Measurements from ENCODE around the gene MEDAG.

DNA sequence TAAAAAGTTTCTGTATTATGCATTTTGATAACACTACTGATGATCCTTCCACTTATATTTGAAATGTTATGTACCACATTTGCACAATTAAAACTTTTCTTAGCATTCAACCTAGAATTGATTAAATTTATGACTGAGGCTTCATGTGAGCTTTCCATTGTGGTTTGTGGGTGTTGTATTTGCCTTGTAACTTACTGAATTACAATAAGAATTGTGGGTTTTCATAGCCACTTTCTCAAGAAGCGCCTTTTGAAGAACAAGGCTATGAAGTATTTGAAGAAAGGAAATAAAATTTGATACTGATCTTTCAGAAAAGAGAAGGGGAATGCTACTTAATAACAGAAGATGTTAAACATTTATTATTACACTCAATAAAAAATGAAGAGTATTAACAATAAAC, 19.4 kb downstream of the MEDAG start:
- TF ChIP-seq, protein P1, sequence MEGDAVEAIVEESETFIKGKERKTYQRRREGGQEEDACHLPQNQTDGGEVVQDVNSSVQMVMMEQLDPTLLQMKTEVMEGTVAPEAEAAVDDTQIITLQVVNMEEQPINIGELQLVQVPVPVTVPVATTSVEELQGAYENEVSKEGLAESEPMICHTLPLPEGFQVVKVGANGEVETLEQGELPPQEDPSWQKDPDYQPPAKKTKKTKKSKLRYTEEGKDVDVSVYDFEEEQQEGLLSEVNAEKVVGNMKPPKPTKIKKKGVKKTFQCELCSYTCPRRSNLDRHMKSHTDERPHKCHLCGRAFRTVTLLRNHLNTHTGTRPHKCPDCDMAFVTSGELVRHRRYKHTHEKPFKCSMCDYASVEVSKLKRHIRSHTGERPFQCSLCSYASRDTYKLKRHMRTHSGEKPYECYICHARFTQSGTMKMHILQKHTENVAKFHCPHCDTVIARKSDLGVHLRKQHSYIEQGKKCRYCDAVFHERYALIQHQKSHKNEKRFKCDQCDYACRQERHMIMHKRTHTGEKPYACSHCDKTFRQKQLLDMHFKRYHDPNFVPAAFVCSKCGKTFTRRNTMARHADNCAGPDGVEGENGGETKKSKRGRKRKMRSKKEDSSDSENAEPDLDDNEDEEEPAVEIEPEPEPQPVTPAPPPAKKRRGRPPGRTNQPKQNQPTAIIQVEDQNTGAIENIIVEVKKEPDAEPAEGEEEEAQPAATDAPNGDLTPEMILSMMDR (IDR thresholded peaks at IDR 0.05), result no peak
- TF ChIP-seq POLR2A (IDR thresholded peaks at IDR 0.05), result no peak

All from lower leg skin (tissue), 3 donors.